IMR-90 (cell line): ENCODE data around the gene ZNF362. TPM values are rescaled to one million over a fixed set of nuclear protein-coding genes. Genes with fewer than 3 reads are reported as not detected.
A peak's percentile ranks its signal among the peaks of the same experiment; 100 is the strongest.

Experiments used
- ATAC-seq: fragments of 200-7000 bp; cut with Tn5 transposase; 2 replicates; pipeline ENCODE4 v1.9.1; 2020; ENCODE audit warnings: low read depth, mild to moderate bottlenecking, moderate library complexity
- BruUV-seq: library from RNA; stranded (reverse); fragments of 400-500 nt; replicated peaks from 2 replicates; lab custom pipeline; 2021; lab: Mats Ljungman, UMichigan
- CTCF ChIA-PET: fragments of 300-600 bp; formaldehyde crosslinking; extraction: SDS; loops from one replicate; lab custom pipeline; 2021; ENCODE audit warnings: antibody characterized with exemption; lab: Yijun Ruan, JAX
- POLR2A ChIA-PET: fragments of 300-600 bp; sonication (Branson Sonifier 250); formaldehyde crosslinking; loops from one replicate; lab custom pipeline; 2022; ENCODE audit warnings: antibody characterized with exemption; ENCODE audit not compliant: unreplicated experiment; lab: Charles Lee
- DNase-seq: peaks from one replicate; pipeline ENCODE4 v3.0.0; 2013
- H2AFZ ChIP-seq: replicated peaks from 2 replicates; pipeline ENCODE3; 2013; ENCODE audit warnings: low read length, mild to moderate bottlenecking; ENCODE audit not compliant: poor library complexity
- H2AK5ac ChIP-seq: 2 replicates; pipeline ENCODE4 v1.6.1; 2013; ENCODE audit warnings: low read depth, low read length, inconsistent platforms
- H2AK9ac ChIP-seq: replicated peaks from 2 replicates; pipeline ENCODE3; 2013; ENCODE audit warnings: mild to moderate bottlenecking, low read depth, low read length, moderate library complexity; ENCODE audit not compliant: poor library complexity
- H2BK120ac ChIP-seq: 2 replicates; pipeline ENCODE4 v1.6.1; 2013; ENCODE audit warnings: low read depth, low read length, inconsistent platforms
- H2BK15ac ChIP-seq: 3 replicates; pipeline ENCODE4 v1.6.1; 2013; ENCODE audit warnings: low read depth, low read length, inconsistent platforms
- H2BK20ac ChIP-seq: 2 replicates; pipeline ENCODE4 v1.6.1; 2013; ENCODE audit warnings: low read depth, mild to moderate bottlenecking, inconsistent platforms, low read length, moderate library complexity
- H2BK5ac ChIP-seq: 2 replicates; pipeline ENCODE4 v1.6.1; 2013; ENCODE audit warnings: mild to moderate bottlenecking, low read depth, low read length, inconsistent platforms; ENCODE audit not compliant: poor library complexity, severe bottlenecking
- H3K14ac ChIP-seq: replicated peaks from 2 replicates; pipeline ENCODE4 v1.6.1; 2013; ENCODE audit warnings: low read depth, low read length, inconsistent platforms
- H3K18ac ChIP-seq: 2 replicates; pipeline ENCODE4 v1.6.1; 2013; ENCODE audit warnings: low read depth, low read length, control low read depth
- H3K23ac ChIP-seq: 2 replicates; pipeline ENCODE4 v1.6.1; 2013; ENCODE audit warnings: low read depth, low read length, inconsistent platforms
- H3K27ac ChIP-seq: 2 replicates; pipeline ENCODE4 v1.5.1; 2013; ENCODE audit warnings: mild to moderate bottlenecking, control low read depth, low read length; ENCODE audit not compliant: insufficient read depth
- H3K27me3 ChIP-seq: 2 replicates; pipeline ENCODE4 v1.6.1; 2013; ENCODE audit warnings: low read length; ENCODE audit not compliant: control insufficient read depth, insufficient read depth
- H3K36me3 ChIP-seq: 2 replicates; pipeline ENCODE4 v1.6.1; 2013; ENCODE audit warnings: low read length, mixed read lengths; ENCODE audit not compliant: control insufficient read depth, insufficient read depth
- H3K4ac ChIP-seq: 2 replicates; pipeline ENCODE4 v1.6.1; 2013; ENCODE audit warnings: low read depth, low read length, inconsistent platforms
- H3K4me1 ChIP-seq: 2 replicates; pipeline ENCODE4 v1.6.1; 2013; ENCODE audit warnings: low read length, mixed read lengths; ENCODE audit not compliant: control insufficient read depth, insufficient read depth
- H3K4me2 ChIP-seq: 2 replicates; pipeline ENCODE4 v1.6.1; 2013; ENCODE audit warnings: low read depth, mild to moderate bottlenecking, control low read depth, low read length, moderate library complexity
- H3K4me3 ChIP-seq: 2 replicates; pipeline ENCODE4 v1.5.1; 2013; ENCODE audit warnings: low read depth, mild to moderate bottlenecking, control low read depth, low read length, moderate library complexity; ENCODE audit not compliant: insufficient read depth
- H3K56ac ChIP-seq: 2 replicates; pipeline ENCODE4 v1.6.1; 2013; ENCODE audit warnings: low read length, inconsistent platforms; ENCODE audit not compliant: insufficient read depth; ENCODE audit errors: extremely low read depth
- H3K79me1 ChIP-seq, 2 experiments: 2 replicates each; pipeline ENCODE4 v1.6.1; 2013; ENCODE audit warnings: low read length in 2 of 2, inconsistent platforms in 1 of 2, low read depth in 1 of 2
- H3K9ac ChIP-seq: 2 replicates; pipeline ENCODE4 v1.6.1; 2013; ENCODE audit warnings: low read depth, low read length, control low read depth
- H3K9me1 ChIP-seq: 2 replicates; pipeline ENCODE4 v1.6.1; 2013; ENCODE audit warnings: low read length, inconsistent platforms; ENCODE audit not compliant: insufficient read depth
- H3K9me3 ChIP-seq: 2 replicates; pipeline ENCODE4 v1.6.1; 2013; ENCODE audit warnings: low read length; ENCODE audit not compliant: control insufficient read depth, insufficient read depth
- H4K20me1 ChIP-seq: 2 replicates; pipeline ENCODE4 v1.6.1; 2013; ENCODE audit warnings: low read length, inconsistent platforms; ENCODE audit not compliant: insufficient read depth
- H4K5ac ChIP-seq: 2 replicates; pipeline ENCODE4 v1.6.1; 2013; ENCODE audit warnings: mild to moderate bottlenecking, low read depth, low read length, control low read depth
- H4K8ac ChIP-seq, 2 experiments: 2 replicates each; pipeline ENCODE4 v1.6.1; 2013; ENCODE audit warnings: low read depth in 2 of 2, low read length in 2 of 2, control low read depth in 1 of 2, inconsistent platforms in 1 of 2
- H4K91ac ChIP-seq: 2 replicates; pipeline ENCODE4 v1.6.1; 2013; ENCODE audit warnings: low read depth, low read length, inconsistent platforms; ENCODE audit not compliant: insufficient read depth
- BHLHE40 ChIP-seq: fragments of 150-350 bp; IDR thresholded peaks from 2 replicates; pipeline ENCODE4 v1.6.1; 2016; ENCODE audit warnings: mild to moderate bottlenecking, low read depth, low read length
- CEBPB ChIP-seq: IDR thresholded peaks from 2 replicates; pipeline ENCODE4 v1.6.1; 2012; ENCODE audit warnings: low read depth, low read length, improper control_type of control experiment
- CHD1 ChIP-seq: IDR thresholded peaks from 2 replicates; pipeline ENCODE4 v1.6.1; 2012; ENCODE audit warnings: low read depth, low read length, improper control_type of control experiment
- FOS ChIP-seq: fragments of 150-350 bp; IDR thresholded peaks from 2 replicates; pipeline ENCODE4 v1.6.1; 2016; ENCODE audit warnings: low read depth, low read length
- MAFK ChIP-seq: IDR thresholded peaks from 2 replicates; pipeline ENCODE4 v1.6.1; 2012; ENCODE audit warnings: low read depth, low read length, improper control_type of control experiment
- MAZ ChIP-seq: IDR thresholded peaks from 2 replicates; pipeline ENCODE4 v1.6.1; 2012; ENCODE audit warnings: low read depth, mild to moderate bottlenecking, low read length, improper control_type of control experiment, moderate library complexity, borderline replicate concordance
- MXI1 ChIP-seq: IDR thresholded peaks from 2 replicates; pipeline ENCODE4 v1.6.1; 2012; ENCODE audit warnings: low read depth, mild to moderate bottlenecking, low read length, moderate library complexity, borderline replicate concordance
- NFE2L2 ChIP-seq: fragments of 150-350 bp; IDR thresholded peaks from 2 replicates; pipeline ENCODE4 v1.6.1; 2016; ENCODE audit warnings: low read depth, mild to moderate bottlenecking, low read length
- RAD21 ChIP-seq: IDR thresholded peaks from 2 replicates; pipeline ENCODE4 v1.6.1; 2012; ENCODE audit warnings: low read length, improper control_type of control experiment
- RCOR1 ChIP-seq: IDR thresholded peaks from 2 replicates; pipeline ENCODE4 v1.6.1; 2012; ENCODE audit warnings: mild to moderate bottlenecking, low read length, improper control_type of control experiment; ENCODE audit not compliant: insufficient replicate concordance
- SMC3 ChIP-seq: fragments of 150-350 bp; IDR thresholded peaks from 2 replicates; pipeline ENCODE4 v1.6.1; 2016; ENCODE audit warnings: low read depth, mild to moderate bottlenecking, antibody characterized with exemption, low read length, moderate library complexity
- USF2 ChIP-seq: fragments of 150-350 bp; IDR thresholded peaks from 2 replicates; pipeline ENCODE4 v1.6.1; 2017; ENCODE audit warnings: mild to moderate bottlenecking, antibody characterized with exemption, low read length, low read depth
- WGBS, 2 experiments: methylation state at CpG; one replicate each; pipeline versions ENCODE4 v1.1.5 to v1.1.7; 2013; ENCODE audit warnings: missing lambda C conversion rate in 2 of 2; ENCODE audit not compliant: insufficient read length in 1 of 2; ENCODE audit errors: extremely low coverage in 2 of 2; 5-methylcytosine and 5-hydroxymethylcytosine counted together
- dilution Hi-C: fragments of 300-500 bp; cut with HindIII; formaldehyde crosslinking; loops from one replicate; pipeline ENCODE4 v1.14.3; 2018; ENCODE audit warnings: low sequenced_read_pairs; ENCODE audit not compliant: unreplicated experiment
- in situ Hi-C: fragments of 300-500 bp; cut with MboI; formaldehyde crosslinking; loops from 3 replicates; pipeline ENCODE4 v1.14.3; 2019; ENCODE audit warnings: low sequenced_read_pairs, inconsistent platforms, mixed read lengths
- intact Hi-C: fragments of 100-400 bp; cut with micrococcal nuclease; formaldehyde crosslinking; loops from 2 replicates; pipeline ENCODE4 v1.10.0; 2022
- polyA plus RNA-seq, 3 experiments: library from polyadenylated mRNA; depleted of rRNA; stranded (reverse); fragments of >200 nt; gene quantifications; 2 replicates each; pipeline ENCODE4 v1.2.3, GENCODE V29; 2012; ENCODE audit warnings: low replicate concordance in 1 of 3
- total RNA-seq: library from RNA; depleted of rRNA; stranded (reverse); fragments of >200 nt; gene quantifications from 2 replicates; pipeline ENCODE4 v1.2.3, GENCODE V29; 2012
- TF ChIP-seq, protein P1 (sequence below): conservative IDR thresholded peaks from 2 replicates; pipeline ENCODE4 v1.5.1; 2012; ENCODE audit warnings: mild to moderate bottlenecking, low read depth, low read length, improper control_type of control experiment

The ZNF362 gene
- total and polyA plus RNA-seq, 2 of the 4 experiments (the other 2 are of a cell fraction), result 5.7 to 12.9 TPM

DNA sequence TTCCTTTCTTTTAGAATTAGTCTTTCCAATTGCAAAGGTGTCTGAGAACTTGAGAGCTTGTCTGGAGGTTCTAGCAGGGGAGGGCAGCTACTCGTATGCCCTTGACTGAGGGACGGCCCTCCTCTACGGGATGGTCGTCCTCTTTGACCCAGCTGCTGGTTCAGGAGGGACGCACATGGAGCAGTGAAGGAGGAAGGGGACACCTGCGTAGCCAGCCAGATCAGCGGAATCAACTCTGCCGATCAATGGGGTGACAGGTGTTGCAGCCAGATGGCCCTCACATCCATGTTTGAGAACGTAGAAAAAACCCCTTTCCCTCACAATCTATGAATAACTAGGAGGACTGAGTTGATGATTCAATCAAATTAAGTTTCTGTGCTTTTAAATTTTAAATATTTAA lies 80.3 kb downstream of the ZNF362 start:
- in situ Hi-C loops, result no loop called here
- peak overlapping the region; percentile 33; the same call in 1 of the 2 replicates for H3K14ac ChIP-seq

More for the DNA sequence above, 80.3 kb downstream of the ZNF362 start:
- no TSS peak for BruUV-seq
- Histone ChIP-seq H2AK9ac (no peak overlapping the region), H3K36me3 (peaks cover 42% of the 10 kb centered on the region), H4K20me1 (peaks cover 98% of the 10 kb centered on the region), H3K9me3 (no peaks in the 10 kb centered on the region), H3K4me1 (peaks cover 53% of the 10 kb centered on the region), H3K79me1 (peaks cover 9 to 69% of the 10 kb centered on the region in 2 experiments; a peak in 3 of 4 replicates), H3K4me3 (no peak overlapping the region), H3K9ac (no peak overlapping the region), H3K56ac (no peak overlapping the region), H4K5ac (no peak overlapping the region), H3K9me1 (peaks cover 55% of the 10 kb centered on the region), H3K27me3 (no peaks in the 10 kb centered on the region), H3K4me2 (peak overlapping the region; percentile 30; the same call in 1 of the 2 replicates), H2BK20ac (no peak overlapping the region), H4K8ac (no peak overlapping the region), H3K23ac (no peak overlapping the region), H2AK5ac (peak overlapping the region; percentile 18; the same call in 1 of the 2 replicates), H3K4ac (peak overlapping the region; percentile 72), H2AFZ (no peak overlapping the region), H2BK120ac (no peak overlapping the region), H3K18ac (0 out of 2 replicates have a peak overlapping the region, but pooled peaks have one; percentile 7), H2BK5ac (peak overlapping the region; percentile 27), H3K27ac (peak overlapping the region; percentile 36; the same call in 1 of the 2 replicates), H2BK15ac (no peak overlapping the region), H4K91ac (peak overlapping the region; percentile 0; the same call in 1 of the 2 replicates)
- no peak for ATAC-seq
- dilution Hi-C loops (no loop called here), intact Hi-C loops (no loop called here)
- ChIA-PET POLR2A (interaction anchor here (0.5 kb wide), 1 partner anchor 54 kb away, joined by 3 read pairs; no protein-coding TSS in a partner anchor), CTCF (no interaction called here)
- TF ChIP-seq NFE2L2 (no peak), FOS (no peak), BHLHE40 (no peak), SMC3 (no peak), CEBPB (no peak), RAD21 (no peak), MXI1 (no peak), RCOR1 (no peak), MAFK (no peak), USF2 (no peak), MAZ (no peak), CHD1 (no peak)
- TF ChIP-seq, protein P1, sequence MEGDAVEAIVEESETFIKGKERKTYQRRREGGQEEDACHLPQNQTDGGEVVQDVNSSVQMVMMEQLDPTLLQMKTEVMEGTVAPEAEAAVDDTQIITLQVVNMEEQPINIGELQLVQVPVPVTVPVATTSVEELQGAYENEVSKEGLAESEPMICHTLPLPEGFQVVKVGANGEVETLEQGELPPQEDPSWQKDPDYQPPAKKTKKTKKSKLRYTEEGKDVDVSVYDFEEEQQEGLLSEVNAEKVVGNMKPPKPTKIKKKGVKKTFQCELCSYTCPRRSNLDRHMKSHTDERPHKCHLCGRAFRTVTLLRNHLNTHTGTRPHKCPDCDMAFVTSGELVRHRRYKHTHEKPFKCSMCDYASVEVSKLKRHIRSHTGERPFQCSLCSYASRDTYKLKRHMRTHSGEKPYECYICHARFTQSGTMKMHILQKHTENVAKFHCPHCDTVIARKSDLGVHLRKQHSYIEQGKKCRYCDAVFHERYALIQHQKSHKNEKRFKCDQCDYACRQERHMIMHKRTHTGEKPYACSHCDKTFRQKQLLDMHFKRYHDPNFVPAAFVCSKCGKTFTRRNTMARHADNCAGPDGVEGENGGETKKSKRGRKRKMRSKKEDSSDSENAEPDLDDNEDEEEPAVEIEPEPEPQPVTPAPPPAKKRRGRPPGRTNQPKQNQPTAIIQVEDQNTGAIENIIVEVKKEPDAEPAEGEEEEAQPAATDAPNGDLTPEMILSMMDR, result no peak
- DNase-seq, result no peak
- WGBS, 2 experiments, result 100% methylated on average over 1 of the region's 9 CpGs; no CpG with 5 or more reads in 1 of the 2 experiments
